CD1c-positive myeloid dendritic cell (primary cell): ENCODE data around the gene TMPRSS3.

ENCODE experiments used
- DNase-seq: peaks from one replicate; pipeline ENCODE4 v3.0.0-alpha.2; 2016; ENCODE audit errors: extremely low spot score

The TMPRSS3 gene

DNA sequence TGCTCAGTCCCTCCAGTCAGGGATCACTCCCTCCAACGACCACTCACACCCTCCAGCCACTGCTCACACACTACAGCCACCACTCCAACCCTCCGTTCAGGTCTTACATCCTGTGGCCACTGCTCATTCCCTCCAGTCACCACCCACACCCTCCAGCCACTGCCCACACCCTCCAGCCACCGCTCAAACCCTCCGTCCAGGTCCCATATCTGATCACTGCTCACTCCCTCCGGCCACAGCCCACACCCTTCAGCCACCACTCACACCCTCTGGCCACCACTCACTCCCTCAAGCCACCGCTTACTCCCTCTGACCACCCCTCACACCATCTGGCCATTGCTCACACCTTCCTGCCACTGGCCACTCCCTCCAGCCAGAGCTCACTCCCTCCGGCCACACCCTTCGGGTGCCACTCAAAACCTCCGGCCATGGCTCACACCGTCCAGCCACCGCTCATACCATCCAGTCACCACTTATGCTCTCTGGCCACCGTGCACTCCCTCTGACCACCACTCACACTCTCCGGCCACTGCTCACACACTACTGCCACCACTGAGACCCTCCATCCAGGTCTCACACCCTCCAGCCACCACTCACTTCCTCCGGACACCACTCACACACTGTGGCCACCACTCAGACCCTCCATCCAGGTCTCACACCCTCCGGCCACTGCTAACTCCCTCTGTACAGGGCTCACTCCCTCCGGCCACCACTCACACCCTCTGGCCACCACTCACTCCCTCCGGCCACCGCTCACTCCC lies 24.8 kb downstream of the TMPRSS3 start:
- no peak for DNase-seq

DNA sequence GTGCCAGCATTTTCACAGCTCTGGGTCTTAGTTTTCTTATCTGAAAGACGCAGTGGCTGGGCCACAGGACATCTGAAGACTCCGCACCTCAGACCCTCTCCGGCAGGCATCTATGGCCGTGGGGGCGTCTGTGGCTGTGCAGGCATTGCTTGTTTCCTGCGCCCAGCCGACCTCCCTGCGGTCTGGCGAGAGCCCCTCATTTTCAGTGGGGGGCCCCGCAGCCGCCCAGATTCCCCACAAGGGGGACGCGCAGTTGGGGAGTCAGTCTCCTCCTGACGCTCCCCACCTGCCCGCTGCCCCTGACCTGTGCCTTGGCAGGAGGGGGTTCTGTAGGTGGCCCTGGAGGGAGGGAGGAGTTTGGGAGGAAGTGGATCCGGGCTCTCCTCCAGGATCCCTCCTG lies 26.0 kb downstream of the TMPRSS3 start:
- no peak for DNase-seq

DNA sequence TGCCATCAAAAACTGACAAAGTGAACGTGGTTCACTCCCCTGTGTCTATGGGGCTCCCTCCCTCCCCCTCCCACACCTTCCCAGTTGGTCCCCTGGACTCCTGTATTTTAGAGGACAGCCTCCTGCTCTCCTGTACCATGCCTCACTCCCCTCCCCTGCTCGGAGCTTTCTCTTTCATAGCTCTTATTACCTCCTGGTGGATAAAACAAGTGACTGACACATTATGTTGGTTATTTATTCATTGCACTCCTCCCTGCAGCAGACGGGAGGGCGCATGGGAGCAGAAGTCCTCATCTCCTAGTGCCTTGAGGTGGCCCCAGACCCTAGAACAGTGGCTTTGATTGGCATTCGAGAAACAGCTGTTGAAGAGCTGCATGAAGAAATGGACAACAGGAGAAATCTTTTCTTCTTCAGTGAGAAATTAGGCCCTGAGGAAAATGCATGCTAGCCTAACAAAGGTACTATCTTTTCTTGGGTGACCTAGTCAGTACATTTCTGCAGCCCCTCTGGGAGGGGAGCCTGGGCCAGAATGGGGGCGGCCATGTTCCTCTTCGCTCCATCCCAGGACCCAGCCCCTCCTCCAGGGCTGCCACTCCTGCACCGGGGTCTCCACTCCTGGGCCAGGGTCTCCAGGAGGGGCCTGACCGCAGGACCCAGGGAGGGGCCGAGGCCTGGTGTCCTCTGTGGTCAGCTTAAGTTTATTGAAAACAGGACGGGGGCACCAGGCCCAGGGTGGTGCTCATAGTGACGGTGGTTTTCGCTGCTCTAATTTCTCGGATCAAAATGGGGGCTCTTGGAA lies 28.3 kb downstream of the TMPRSS3 start:
- no peak for DNase-seq

DNA sequence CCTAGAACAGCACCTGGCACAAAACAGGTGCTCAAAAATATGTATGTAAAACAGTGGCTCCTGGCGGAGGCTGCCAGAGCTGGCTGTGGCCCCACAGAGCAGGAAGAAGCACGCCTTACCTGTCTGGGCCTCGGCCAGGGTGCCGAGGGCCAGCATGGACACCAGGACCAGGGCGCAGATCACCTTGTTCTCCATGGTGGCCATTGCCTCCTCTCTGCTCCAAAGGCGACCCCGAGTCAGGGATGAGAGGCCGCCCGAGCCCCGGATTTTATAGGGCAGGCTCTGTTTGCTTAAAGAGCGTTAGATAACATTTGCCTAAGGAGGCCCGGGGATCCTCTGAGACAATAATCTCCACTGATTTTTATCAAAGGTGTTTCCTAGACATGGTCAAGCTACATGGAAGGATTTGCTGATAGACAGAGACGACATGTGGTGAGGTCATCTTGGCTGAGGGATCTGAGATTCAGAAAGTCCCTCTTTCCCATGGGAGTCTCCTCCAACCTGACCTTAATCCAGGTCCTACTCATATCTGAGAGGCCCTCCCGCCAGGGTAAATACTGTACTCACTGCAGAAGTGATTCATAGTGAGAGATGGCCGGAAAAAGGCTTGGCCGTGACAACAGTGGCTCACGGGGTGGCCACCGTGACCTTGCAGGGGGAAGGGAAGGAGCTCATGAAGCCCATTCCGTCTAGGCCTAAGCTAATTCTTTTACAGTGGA lies 29.4 kb downstream of the TMPRSS3 start, which contains the start of gene TFF1:
Gene TFF1 (minus strand): TSS at position 244 of the 719 bp plus-strand sequence. CDS start 40 bp downstream, at position 204.
- no peak for DNase-seq

DNA sequence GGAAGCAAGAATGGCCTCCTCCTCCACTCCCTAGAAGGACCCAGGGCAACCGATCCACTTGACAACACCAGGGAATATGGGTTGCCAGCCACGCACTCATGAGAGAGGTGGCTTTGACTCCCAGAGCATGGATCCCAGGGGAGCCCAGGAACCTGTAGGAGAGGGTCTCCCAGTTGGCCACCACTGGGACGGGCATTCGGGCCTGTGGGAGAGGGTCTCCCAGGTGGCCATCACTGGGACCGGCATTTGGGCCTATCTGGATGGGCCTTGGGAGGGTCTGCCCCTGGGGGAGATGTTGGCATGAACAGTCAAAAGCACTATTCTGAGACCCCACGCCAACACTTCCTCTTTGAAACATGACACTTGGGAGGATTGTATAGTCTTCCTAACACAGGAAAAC lies 30.1 kb downstream of the TMPRSS3 start:
- DNase-seq, result no peak

DNA sequence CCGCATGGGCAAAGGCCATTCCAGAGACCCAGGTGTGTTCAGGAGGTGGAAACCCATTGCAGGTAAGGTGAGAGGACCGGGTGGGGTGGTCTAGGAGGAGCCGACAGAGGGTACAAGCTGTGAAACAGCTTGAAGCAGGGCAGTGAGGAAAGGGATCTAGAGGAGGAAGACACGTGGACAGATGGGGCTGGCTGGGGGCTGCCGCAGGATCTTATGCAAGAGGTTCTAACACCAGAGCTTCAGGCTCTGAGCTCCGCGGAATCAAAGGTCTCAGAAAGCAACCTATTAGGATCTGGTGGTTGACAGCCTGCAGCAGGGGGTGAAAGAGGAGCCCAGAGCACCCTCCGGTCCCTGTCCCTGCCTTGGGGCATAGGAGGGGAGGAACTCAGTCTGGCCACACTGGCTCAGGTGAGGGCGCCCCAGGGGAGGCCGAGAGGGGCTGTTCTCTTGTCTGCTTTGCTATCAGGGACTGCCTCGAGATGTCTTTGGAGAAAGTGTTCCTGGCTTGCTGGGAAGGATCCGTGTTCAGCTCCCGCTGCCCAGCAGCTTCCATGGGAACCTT lies 31.5 kb downstream of the TMPRSS3 start:
- no peak for DNase-seq

DNA sequence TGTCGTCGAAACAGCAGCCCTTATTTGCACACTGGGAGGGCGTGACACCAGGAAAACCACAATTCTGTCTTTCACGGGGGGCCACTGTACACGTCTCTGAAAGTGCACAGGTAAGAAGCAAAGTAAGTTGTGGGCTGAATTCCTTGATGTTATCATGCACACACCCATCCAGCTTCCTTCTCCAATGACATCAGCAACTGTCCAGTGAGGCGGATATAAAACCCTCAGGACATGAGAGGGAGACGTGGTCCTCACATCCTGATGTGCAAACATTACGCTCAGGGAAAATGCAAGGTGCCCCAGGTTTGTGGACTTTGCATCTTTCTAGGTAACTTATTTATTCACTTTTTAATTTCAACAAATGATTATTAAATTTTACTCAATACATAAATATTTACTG lies 32.5 kb downstream of the TMPRSS3 start:
- DNase-seq, result no peak

DNA sequence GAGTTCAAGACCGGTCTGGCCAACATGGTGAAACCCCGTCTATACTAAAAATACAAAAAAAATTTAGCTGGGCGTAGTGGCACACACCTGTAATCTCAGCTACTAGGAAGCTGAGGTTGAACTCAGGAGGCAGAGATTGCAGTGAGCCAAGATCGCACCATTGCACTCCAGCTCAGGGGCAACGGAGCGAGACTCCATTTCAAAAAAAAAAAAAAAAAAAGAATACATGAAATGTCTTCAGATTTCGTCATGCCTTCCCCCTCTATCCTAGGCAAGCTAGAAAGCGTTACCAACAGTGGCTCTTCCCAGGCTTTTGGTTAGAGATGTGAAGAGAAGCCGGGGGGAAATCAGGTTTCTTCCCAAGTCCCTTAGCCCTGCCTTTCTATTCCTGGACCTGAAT lies 33.2 kb downstream of the TMPRSS3 start:
- no peak for DNase-seq

DNA sequence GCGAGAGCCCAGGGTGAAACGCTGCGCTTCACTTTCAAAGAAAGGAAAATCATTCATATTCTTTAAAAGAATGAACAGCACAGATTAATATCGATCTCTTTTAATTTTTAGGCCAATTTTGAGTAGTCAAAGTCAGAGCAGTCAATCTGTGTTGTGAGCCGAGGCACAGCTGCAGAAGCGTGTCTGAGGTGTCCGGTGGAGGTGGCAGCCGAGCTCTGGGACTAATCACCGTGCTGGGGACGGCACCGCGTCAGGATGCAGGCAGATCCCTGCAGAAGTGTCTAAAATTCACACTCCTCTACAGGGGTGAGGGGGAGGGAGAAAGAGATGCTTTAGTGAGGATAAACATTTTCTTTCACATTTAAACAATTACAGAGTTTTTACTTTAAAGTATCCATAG lies 33.7 kb downstream of the TMPRSS3 start:
- DNase-seq, result no peak

DNA sequence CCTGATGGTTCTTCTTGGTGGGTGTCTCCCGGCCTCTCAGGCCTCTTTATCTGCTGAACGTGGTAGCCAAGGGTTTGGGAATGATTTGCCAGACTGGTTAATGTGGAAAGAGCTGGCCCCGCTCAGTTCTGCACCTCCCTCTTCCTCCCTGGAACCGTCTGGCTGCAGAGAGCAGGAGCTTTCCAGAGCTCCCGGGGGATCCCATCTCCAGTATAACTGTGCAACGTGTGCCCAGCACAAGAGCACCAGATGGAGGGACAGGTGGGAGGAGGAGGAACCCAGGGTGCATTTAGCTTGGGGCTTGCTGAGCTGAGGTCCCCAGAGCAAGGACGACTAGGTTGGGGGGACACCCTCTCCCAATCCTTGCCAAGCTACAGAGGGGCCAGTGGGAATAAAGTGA lies 34.6 kb downstream of the TMPRSS3 start:
- DNase-seq, result no peak

DNA sequence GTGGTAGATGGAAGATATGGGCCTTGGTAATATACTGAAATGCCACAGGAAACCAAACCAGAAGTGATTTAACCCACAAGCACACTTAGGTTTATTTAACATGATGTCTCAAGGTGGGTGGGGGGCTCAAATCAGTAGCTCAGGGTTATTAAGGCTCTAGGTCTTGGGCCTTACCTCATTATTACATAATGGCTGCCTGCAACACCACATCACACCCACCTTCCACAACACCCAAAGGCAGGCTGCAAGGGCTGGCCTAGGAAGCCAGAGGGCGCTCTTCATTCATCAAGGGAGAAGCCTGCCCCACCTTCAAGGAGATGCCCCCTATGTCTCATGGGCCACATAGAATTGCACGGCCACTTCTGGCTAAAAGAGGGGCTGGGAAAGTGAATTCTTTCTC lies 35.5 kb downstream of the TMPRSS3 start:
- no peak for DNase-seq

DNA sequence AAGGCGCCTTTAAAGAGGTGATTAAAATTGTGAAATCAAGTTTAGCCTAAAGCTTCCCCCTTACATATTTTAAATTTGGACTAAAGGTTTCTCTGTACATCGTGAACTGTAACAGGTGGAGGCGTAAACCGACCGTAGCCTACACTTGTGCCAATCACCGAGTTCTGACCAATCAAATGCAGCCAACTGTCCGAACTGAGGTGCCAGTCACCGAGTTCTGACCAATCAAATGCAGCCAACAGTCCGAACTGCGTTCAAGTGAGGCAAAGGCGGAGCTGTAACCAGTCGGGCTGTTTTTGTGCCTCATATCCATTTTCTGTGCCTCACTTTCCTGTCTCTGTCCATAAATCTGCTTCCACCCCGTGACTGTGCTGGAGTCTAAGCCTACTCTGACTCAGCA lies 36.9 kb downstream of the TMPRSS3 start:
- DNase-seq, result no peak

DNA sequence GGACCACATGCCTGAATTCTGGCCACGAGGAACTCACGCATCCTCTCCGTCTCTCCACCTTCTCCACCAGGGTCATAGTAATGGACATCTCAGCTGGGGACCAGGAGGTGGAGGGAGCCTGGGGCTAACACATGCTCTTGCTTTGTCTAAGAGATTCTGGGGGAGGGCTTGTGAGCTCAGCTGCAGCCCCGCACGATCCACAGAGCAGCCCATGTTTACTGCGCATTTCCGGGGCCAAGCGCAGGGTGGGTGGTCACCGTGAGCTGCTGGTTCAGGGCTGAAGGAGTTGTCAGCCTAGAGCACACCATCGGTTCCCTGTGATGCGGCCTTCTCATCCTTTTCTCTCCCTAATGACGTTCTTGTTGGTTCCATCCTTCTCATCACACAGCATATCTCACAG lies 37.6 kb downstream of the TMPRSS3 start:
- no peak for DNase-seq

DNA sequence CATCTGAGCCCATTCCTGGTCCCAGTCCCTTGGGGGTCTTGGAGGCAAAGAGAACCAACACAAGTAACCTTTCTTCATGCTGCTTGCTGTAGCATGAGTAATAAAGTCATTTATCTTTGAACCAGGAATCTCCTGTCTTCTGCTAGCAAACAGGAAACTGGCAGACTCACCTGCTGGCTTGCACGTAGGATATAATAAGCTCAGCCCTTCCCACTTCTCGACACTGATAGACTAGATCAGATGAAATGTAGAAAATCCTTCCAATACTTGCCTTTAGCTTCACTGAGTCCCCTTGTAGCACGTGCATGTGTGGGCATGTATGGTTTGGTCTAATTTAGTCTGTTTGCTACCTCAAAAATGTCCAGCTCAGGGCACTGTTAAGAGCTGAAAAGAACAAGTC lies 38.5 kb downstream of the TMPRSS3 start:
- no peak for DNase-seq

DNA sequence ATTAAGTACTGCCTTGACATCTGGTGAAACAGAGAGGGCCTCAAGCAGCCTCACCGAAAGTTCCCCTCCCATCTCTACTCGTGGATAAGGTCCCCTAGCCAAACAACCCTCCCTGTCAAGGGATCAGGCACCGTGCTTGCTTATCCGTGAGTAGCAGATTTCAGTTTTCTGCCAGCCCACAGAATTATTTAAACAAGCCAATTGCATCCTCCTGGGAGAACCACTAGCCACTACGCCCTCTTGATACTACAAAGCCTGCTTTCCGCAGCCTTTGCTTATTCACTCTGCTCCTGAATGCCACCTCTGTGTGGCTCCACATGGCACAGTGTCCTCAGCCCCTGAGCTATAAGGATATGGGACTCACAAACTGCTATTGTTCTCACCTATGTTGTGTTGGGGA lies 39.2 kb downstream of the TMPRSS3 start:
- DNase-seq, result no peak

DNA sequence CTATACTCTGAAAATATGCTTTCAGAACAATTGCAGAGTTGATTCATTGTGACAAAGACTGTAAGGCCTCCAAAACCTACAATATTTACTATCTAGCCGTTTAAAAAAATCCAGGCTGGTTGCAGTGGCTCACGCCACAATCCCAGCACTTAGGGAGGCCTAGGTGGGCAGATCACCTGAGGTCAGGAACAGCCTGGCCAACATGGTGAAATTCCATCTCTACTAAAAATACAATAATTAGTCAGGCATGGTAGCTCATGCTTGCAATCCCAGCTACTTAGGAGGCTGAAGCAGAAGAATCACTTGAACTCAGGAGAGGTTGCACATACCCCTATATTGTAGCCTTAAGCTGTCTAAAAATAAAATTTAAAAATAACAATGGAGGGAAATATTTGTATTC lies 39.8 kb downstream of the TMPRSS3 start:
- DNase-seq, result no peak

DNA sequence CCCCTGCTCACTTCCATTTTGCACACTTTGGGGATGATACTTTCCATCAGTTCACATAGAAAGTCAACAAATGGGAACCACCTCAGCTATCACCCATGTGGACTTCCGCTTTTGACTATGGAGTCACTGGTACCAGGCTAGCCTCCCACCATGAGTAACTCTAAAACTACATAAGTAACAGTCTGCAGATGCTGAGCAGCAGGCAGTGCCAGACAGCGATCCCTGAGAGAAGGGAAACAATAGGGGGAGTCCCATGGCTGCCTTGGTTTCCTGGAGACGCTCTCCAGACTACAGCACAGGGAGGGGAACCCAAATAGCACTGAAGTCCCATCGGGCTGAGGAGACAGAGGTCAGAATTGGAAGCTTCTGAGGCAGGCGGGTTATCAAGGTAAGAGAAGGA lies 42.2 kb downstream of the TMPRSS3 start:
- no peak for DNase-seq

DNA sequence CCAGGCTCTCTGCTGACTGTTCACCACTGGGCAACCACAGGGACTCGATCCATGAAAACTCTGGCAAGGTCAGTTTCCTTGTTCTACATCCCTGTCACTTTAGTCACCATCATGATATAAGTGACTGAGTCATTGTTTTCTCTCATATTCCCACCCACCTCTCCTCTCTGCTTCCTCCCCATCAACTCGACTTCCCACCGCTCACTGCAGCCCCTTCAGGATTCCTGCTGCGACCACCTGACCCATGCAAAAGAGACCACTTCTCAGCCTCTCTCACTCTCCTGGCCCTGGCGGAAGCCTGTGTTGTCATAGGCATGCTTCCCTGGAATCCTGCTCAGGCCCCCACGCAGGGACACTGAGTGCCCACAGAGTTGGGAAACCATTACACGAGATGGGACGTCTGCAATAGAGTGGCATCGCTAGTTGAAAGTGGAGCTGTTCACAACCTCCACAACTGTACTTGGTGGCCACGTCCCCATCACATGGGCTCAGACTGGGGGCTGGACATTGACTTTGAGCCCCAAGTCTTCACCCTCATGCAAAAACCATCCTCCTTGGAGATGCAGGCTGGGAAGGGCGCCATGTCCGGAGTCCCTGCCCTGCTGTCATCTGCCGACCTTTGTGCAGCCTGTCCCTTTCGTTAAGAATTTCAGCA lies 43.3 kb downstream of the TMPRSS3 start:
- no peak for DNase-seq

DNA sequence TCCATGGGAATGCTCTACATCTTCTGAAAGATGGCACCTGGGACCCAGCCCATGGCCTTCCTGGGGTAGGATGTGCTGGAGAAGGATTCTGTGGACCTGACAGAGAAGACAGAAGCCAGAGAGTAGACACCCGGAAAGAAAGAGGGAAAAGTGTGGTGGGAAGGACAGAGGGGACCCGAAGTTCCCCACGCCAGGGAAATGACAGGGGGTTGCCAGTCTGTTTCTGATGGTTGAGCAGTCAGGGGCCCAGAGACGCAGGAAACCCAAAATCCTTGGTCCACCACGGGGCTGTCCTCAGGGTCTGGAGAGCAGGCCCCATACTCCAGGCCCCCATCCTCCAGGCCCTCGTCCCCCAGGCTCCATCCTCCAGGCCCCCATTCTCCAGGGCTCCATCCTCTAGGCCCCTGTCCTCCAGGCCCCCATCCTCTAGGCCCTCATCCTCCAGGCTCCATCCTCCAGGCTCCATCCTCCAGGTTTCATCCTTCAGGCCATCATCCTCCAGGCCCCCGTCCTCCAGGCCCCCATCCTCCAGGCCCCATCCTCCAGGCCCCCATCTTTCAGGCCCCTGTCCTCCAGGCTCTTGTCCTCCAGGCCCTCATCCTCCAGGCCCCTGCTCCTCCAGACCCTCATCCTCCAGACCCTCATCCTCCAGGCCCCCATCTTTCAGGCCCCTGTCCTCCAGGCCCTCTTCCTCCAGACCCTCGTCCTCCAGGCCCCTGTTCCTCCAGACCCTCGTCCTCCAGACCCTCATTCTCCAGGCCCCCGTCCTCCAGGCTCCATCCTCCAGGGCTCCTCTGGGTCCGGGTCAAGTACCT lies 44.0 kb downstream of the TMPRSS3 start:
- no peak for DNase-seq

DNA sequence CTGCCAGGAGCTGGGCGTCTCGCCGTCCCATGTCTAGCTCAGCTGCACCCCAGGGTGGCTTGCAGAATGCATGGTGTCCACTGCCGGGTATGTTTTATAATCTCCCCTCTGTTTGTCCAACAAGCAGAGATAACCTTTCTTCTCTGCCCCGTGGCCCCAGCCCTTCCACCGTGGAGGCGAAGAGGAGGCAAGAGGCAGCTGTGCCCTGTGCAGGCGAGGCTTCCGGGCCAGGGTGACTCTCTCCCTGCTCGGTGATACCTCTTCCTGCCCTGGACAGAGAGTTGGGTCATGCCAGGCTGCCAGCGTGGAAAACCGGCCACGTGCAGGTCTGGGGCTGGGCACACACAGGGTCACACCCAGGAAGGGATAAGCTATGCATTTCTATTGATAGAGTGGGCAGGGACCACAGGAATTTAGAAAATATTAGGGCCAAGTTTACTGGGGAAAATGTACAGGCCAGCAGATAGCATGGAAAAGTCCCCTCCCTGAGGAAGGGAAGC lies 44.9 kb downstream of the TMPRSS3 start, which contains the start of gene TFF2:
Gene TFF2 (minus strand): TSS at position 68 of the 500 bp plus-strand sequence. CDS start 37 bp downstream, at position 31.
- DNase-seq, result no peak
